Natural killer cell (primary cell): ENCODE measurements around the gene PPIP5K1. TPM values are rescaled to one million over a fixed set of nuclear protein-coding genes. Genes with fewer than 3 reads are reported as not detected.
"Not testable (repeated sequence)": the region's sequence is repeated elsewhere in the genome, so short reads cannot be mapped to it uniquely, and the experiment has no call there.

Experiments
- ATAC-seq, 3 donors: fragments of 150-1000 bp in 2 of 3; fragments of 200-7000 bp in 1 of 3; cut with Tn5 transposase; 1 replicate in 1 of 3; 2 replicates in 2 of 3; pipeline ENCODE4 v1.10.0; 2021; ENCODE audit warnings: mild to moderate bottlenecking in 2 of 3, moderate library complexity in 2 of 3
- DNase-seq, 2 donors: peaks; one replicate each; pipeline versions ENCODE4 v3.0.0 to v3.0.0-alpha.2; 2013 to 2021; ENCODE audit warnings: mixed read lengths in 1 of 2
- H3K27ac ChIP-seq: one replicate; pipeline ENCODE4 v1.5.1; 2013; ENCODE audit warnings: mild to moderate bottlenecking, low read length
- H3K27me3 ChIP-seq: one replicate; pipeline ENCODE4 v1.6.1; 2013; ENCODE audit warnings: low read length; ENCODE audit not compliant: control insufficient read depth, insufficient read depth
- H3K36me3 ChIP-seq: one replicate; pipeline ENCODE4 v1.6.1; 2013; ENCODE audit warnings: low read length; ENCODE audit not compliant: control insufficient read depth, insufficient read depth
- H3K4me1 ChIP-seq: one replicate; pipeline ENCODE4 v1.6.1; 2013; ENCODE audit warnings: low read length; ENCODE audit not compliant: control insufficient read depth, insufficient read depth
- H3K4me3 ChIP-seq: one replicate; pipeline ENCODE4 v1.5.1; 2013; ENCODE audit warnings: low read length
- H3K9me3 ChIP-seq: one replicate; pipeline ENCODE4 v1.6.1; 2013; ENCODE audit warnings: low read length; ENCODE audit not compliant: control insufficient read depth, insufficient read depth
- H3K27ac Mint-ChIP-seq, 2 donors: one replicate each; pipeline ENCODE4 v1.8.0; 2022; ENCODE audit warnings: mild to moderate bottlenecking in 2 of 2, mixed read lengths in 2 of 2, moderate library complexity in 1 of 2
- H3K27me3 Mint-ChIP-seq, 2 donors: one replicate each; pipeline ENCODE4 v1.8.0; 2022; ENCODE audit warnings: low read depth in 2 of 2, mixed read lengths in 2 of 2
- H3K36me3 Mint-ChIP-seq: one replicate; pipeline ENCODE4 v1.8.0; 2022; ENCODE audit warnings: mixed read lengths
- H3K4me1 Mint-ChIP-seq, 2 donors: one replicate each; pipeline ENCODE4 v1.8.0; 2022; ENCODE audit warnings: mixed read lengths in 2 of 2
- H3K4me3 Mint-ChIP-seq: one replicate; pipeline ENCODE4 v1.8.0; 2022; ENCODE audit warnings: mild to moderate bottlenecking, moderate library complexity, mixed read lengths
- H3K9me3 Mint-ChIP-seq, 2 donors: one replicate each; pipeline ENCODE4 v1.8.0; 2022; ENCODE audit warnings: mixed read lengths in 2 of 2
- CTCF ChIP-seq: fragments of 200-600 bp; IDR thresholded peaks from one replicate; pipeline ENCODE4 v1.8.0; 2022; ENCODE audit warnings: antibody characterized with exemption
- WGBS: methylation state at CpG from one replicate; pipeline ENCODE4 v1.1.7; 2013; ENCODE audit warnings: missing lambda C conversion rate; ENCODE audit not compliant: insufficient coverage; 5-methylcytosine and 5-hydroxymethylcytosine counted together
- intact Hi-C: fragments of 100-400 bp; cut with micrococcal nuclease; formaldehyde crosslinking; loops from one replicate; pipeline ENCODE4 v1.14.2; 2022
- total RNA-seq, 4 donors: library from RNA; stranded (reverse); fragments of 120-200 nt in 1 of 4; gene quantifications; one replicate each; pipeline versions ENCODE4 v1.2.3 to v1.2.4, GENCODE V29; 2013 to 2022

Gene PPIP5K1
- total RNA-seq, 3 donors from 2014 or later (not counting 1 experiment from before 2014, with no cell fraction given): 28.2 to 45.9 (median 38.2) TPM

DNA sequence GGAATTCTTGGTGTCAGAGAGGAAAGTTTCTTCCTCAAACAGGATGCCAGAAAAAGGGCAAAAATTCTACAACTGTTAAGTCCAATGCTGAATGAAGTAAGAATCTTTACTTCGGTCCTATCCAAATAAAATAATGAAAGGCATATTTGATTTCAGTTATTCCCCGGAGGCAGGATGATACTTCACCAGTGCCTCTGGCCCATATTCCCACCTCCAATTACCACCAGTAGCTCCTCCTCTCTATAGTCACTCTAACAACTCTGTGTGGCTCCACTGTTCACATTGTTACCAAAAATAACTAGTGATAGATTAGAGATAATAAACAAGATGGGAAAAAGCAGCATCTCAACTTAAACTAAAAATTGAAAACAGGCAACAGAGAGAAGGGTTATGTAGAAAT lies 51.9 kb downstream of the PPIP5K1 start:
- Mint-ChIP-seq H3K27me3 (no peaks in the 10 kb centered on the region), H3K4me1 (no peaks in the 10 kb centered on the region), H3K4me3 (no peak overlapping the region), H3K36me3 (no peaks in the 10 kb centered on the region), H3K9me3 (no peaks in the 10 kb centered on the region), H3K27ac (no peak overlapping the region)
- intact Hi-C loops: no loop called here
- WGBS: 93% methylated on average over 2 of the region's 2 CpGs
- Histone ChIP-seq H3K27ac (no peak overlapping the region), H3K4me1 (no peaks in the 10 kb centered on the region), H3K4me3 (no peak overlapping the region), H3K36me3 (peaks cover 5% of the 10 kb centered on the region), H3K27me3 (no peaks in the 10 kb centered on the region), H3K9me3 (no peaks in the 10 kb centered on the region)
- TF ChIP-seq CTCF: no peak
- DNase-seq (no peak), ATAC-seq (no peak)

GRCh38 chr15:43534897-43535296 lies 55.1 kb downstream of the PPIP5K1 start:
- WGBS: 70% methylated on average over 3 of the region's 3 CpGs

DNA sequence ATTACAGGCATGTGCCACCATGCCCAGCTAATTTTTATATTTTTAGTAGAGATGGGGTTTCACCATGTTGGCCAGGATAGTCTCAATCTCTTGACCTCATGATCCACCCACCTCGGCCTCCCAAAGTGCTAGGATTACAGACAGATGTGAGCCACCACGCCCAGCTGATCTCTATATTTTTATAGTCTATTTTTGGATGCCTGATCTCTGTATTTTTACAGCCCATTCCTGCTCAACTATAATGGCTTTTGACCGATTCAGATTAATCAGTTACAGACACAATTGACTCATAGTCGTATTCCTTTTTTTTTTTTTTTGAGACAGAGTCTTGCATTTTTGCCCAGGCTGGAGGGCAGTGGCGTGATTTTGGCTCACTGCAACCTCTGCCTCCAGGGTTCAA lies 57.2 kb downstream of the PPIP5K1 start:
- 89% methylated on average over 5 of the region's 5 CpGs for WGBS
- not testable (repeated sequence) for H3K4me1 Mint-ChIP-seq

More at GRCh38 chr15:43534897-43535296, 55.1 kb downstream of the PPIP5K1 start:
- intact Hi-C loops: no loop called here
- DNase-seq (no peak), ATAC-seq (no peak)
- Histone ChIP-seq H3K36me3 (peaks cover 5% of the 10 kb centered on the region), H3K27ac (no peak overlapping the region), H3K9me3 (no peaks in the 10 kb centered on the region), H3K4me1 (no peaks in the 10 kb centered on the region), H3K27me3 (no peaks in the 10 kb centered on the region), H3K4me3 (no peak overlapping the region)
- no peak overlapping the region for H3K4me3 Mint-ChIP-seq
- no peak for TF ChIP-seq CTCF
- no peaks in the 10 kb centered on the region for H3K27me3 Mint-ChIP-seq
- H3K36me3 Mint-ChIP-seq: no peaks in the 10 kb centered on the region
- no peaks in the 10 kb centered on the region for H3K4me1 Mint-ChIP-seq
- no peak overlapping the region for H3K27ac Mint-ChIP-seq
- no peaks in the 10 kb centered on the region for H3K9me3 Mint-ChIP-seq

DNA sequence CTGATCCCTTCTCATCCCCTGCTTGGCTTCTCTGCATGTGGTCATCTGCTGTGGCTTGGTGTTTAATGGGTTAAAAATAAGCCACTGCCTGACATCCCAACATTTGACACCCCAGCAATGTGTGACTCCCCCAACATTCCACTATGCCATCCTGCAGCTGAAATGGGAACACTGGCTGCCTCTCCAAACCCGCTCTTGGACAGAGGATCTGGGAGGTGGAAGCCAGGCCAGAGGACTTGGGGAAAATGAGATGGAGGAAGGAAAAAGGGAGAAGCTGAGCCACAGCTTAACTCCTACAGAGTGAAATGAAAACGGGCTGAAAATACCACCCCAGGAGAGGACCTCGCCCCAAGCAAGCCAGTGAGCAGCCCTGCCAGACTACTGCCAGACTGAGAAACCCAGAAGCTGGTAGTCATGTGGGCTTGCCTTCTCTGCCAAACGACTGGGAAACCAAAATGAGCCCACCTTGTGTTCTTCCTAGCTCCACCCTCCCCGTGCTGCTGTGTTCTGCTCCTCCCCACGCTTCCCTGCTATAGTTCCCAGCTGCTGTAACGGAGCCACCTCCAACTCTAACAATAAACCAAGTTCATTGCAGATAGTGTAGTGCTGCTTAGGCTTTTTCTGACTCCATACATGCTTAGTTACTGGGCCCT lies 58.9 kb downstream of the PPIP5K1 start:
- no peak for TF ChIP-seq CTCF
- H3K9me3 ChIP-seq: no peaks in the 10 kb centered on the region
- intact Hi-C loops: no loop called here

More for the DNA sequence above, 57.2 kb downstream of the PPIP5K1 start:
- H3K27ac ChIP-seq, H3K9me3 Mint-ChIP-seq, H3K36me3 Mint-ChIP-seq, H3K27me3 Mint-ChIP-seq, H3K9me3 ChIP-seq, DNase-seq, H3K4me1 ChIP-seq, intact Hi-C loops, H3K27ac Mint-ChIP-seq, H3K36me3 ChIP-seq, H3K4me3 ChIP-seq, H3K27me3 ChIP-seq, H3K4me3 Mint-ChIP-seq, ATAC-seq: not testable (repeated sequence)

More for the DNA sequence above, 58.9 kb downstream of the PPIP5K1 start:
- Histone ChIP-seq H3K36me3 (peaks cover 3% of the 10 kb centered on the region), H3K27me3 (no peaks in the 10 kb centered on the region), H3K4me1 (no peaks in the 10 kb centered on the region), H3K4me3 (no peak overlapping the region), H3K27ac (no peak overlapping the region)
- ATAC-seq (no peak), DNase-seq (no peak)
- H3K36me3 Mint-ChIP-seq: no peaks in the 10 kb centered on the region
- H3K9me3 Mint-ChIP-seq: no peaks in the 10 kb centered on the region
- H3K27me3 Mint-ChIP-seq: no peaks in the 10 kb centered on the region
- H3K27ac Mint-ChIP-seq: no peak overlapping the region
- 75% methylated on average over 7 of the region's 7 CpGs for WGBS
- no peak overlapping the region for H3K4me3 Mint-ChIP-seq
- H3K4me1 Mint-ChIP-seq: no peaks in the 10 kb centered on the region
